ENCODE results near the gene ATXN2. TPM values are rescaled to one million over a fixed set of nuclear protein-coding genes. Genes with fewer than 3 reads are reported as not detected.
"Not testable (repeated sequence)": the region's sequence is repeated elsewhere in the genome, so short reads cannot be mapped to it uniquely, and the experiment has no call there.

The ATXN2 gene
- total and polyA plus RNA-seq, 9 of the 15 experiments (the other 6 are each of a cell fraction or from before 2014, with no cell fraction given), result 16.8 to 67.8 (median 29.3) TPM

DNA sequence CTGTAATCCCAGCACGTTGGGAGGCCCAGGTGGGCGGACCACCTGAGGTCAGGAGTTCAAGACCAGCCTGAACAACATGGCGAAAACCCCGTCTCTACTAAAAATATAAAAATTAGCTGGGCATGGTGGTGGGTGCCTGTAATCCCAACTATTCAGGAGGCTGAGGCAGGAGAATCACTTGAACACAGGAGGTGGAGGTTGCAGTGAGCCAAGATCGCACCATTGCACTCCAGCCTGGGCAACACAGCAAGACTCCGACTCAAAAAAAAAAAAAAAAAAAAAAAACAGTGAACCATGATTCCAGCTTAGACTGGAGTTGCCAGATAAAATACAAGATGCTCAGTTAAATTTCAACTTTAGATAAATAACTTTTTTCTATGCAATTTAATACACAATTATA lies 15.6 kb downstream of the ATXN2 start:
- H3K27ac ChIP-seq (ENCODE audit: extremely low read depth, low read depth, low read length); BruUV-seq (replicated peaks); DNase-seq (ENCODE audit: extremely low read depth in 1 of 4, low spot score in 3 of 4); H3K4me3 ChIP-seq; H3K27me3 ChIP-seq (ENCODE audit: control insufficient read depth in 2 of 2, insufficient read depth in 2 of 2, low read length in 2 of 2); intact Hi-C loops (cut with micrococcal nuclease); H3K9me1 ChIP-seq (ENCODE audit: control insufficient read depth, insufficient read depth, low read length); in situ Hi-C loops (cut with MboI); FAIRE-seq; H3K4me2 ChIP-seq (ENCODE audit: insufficient read depth, low read length); CTCF ChIA-PET (ENCODE audit: low intra/inter-chr PET ratio); H4K20me1 ChIP-seq (replicated peaks; ENCODE audit: control insufficient read depth, insufficient read depth, low read length); H3K9ac ChIP-seq (ENCODE audit: insufficient read depth in 1 of 2, low read depth in 2 of 2, low read length in 2 of 2); H2AFZ ChIP-seq (ENCODE audit: low read depth, low read length); H3K9me3 ChIP-seq (replicated peaks; ENCODE audit: control insufficient read depth, insufficient read depth, low read depth, low read length); ATAC-seq: not testable (repeated sequence)
- peaks cover 17 to 36% of the 10 kb centered on the region in 2 experiments; a peak in 4 of 5 replicates for H3K4me1 ChIP-seq (replicated peaks in 1 of 2; ENCODE audit: control insufficient read depth in 2 of 2, insufficient read depth in 2 of 2, low read length in 2 of 2)
- WGBS (ENCODE audit: insufficient coverage, low coverage, missing lambda C conversion rate), result 96% methylated on average over 6 of the region's 6 CpGs
- peaks cover 95% of the 10 kb centered on the region for H3K79me2 ChIP-seq (ENCODE audit: control insufficient read depth, insufficient read depth, low read length)
- H3K36me3 ChIP-seq (ENCODE audit: control insufficient read depth, insufficient read depth, low read length), result peaks cover 34% of the 10 kb centered on the region
- POLR2A ChIA-PET, result interaction anchor here (0.9 to 1.5 kb wide), 2 partner anchors 8 to 53 kb away, joined by 3 to 6 read pairs; no protein-coding TSS in a partner anchor
- 0 out of 2 replicates have a peak, but pooled peaks have one; percentile 30 for TF ChIP-seq BCOR (IDR thresholded peaks at IDR 0.05)
- peak; percentile 81 for TF ChIP-seq ZNF121 (CRISPR knock-in tag; conservative IDR thresholded peaks at IDR 0.05)

DNA sequence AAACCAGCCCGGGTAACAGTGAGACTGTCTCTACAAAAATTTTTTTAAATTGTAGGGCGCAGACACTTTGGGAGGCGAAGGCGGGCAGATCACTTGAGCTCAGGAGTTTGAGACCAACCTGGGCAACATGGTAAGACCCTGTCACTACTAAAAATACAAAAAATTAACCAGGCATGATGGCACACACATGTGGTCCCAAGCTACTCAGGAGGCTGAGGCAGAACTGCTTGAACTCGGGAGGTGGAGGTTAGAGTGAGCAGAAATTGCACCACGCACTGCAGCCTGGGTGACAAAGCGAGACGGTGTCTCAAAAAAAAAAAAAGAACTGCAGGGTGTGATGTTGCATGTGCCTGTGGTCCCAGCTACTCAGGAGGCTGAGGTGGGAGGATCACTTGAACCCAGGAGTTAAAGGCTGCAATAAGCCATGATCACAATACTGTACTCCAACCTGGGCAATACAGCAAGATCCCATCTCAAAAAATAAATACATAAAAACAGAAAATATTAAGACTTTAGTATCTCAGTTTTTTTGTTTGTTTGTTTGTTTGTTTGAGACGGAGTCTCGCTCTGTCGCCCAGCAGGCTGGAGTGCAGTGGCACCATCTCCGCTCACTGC lies 16.9 kb downstream of the ATXN2 start:
- Histone ChIP-seq H3K27me3 (ENCODE audit: control insufficient read depth in 2 of 2, insufficient read depth in 2 of 2, low read length in 2 of 2) (no peaks in the 10 kb centered on the region), H3K9me3 (replicated peaks; ENCODE audit: control insufficient read depth, insufficient read depth, low read depth, low read length) (no peaks in the 10 kb centered on the region; the same call in 1 of the 2 replicates), H3K4me2 (ENCODE audit: insufficient read depth, low read length) (no peak overlapping the region), H3K9ac (ENCODE audit: insufficient read depth in 1 of 2, low read depth in 2 of 2, low read length in 2 of 2) (no peak overlapping the region), H4K20me1 (replicated peaks; ENCODE audit: control insufficient read depth, insufficient read depth, low read length) (0 out of 2 replicates have a peak, but pooled peaks cover 11% of the 10 kb centered on the region), H3K27ac (ENCODE audit: extremely low read depth, low read depth, low read length) (peak overlapping the region; percentile 6; the same call in 1 of the 3 replicates), H3K36me3 (ENCODE audit: control insufficient read depth, insufficient read depth, low read length) (peaks cover 33% of the 10 kb centered on the region), H2AFZ (ENCODE audit: low read depth, low read length) (no peak overlapping the region), H3K9me1 (ENCODE audit: control insufficient read depth, insufficient read depth, low read length) (peaks cover 5% of the 10 kb centered on the region), H3K79me2 (ENCODE audit: control insufficient read depth, insufficient read depth, low read length) (peaks cover 95% of the 10 kb centered on the region), H3K4me1 (replicated peaks in 1 of 2; ENCODE audit: control insufficient read depth in 2 of 2, insufficient read depth in 2 of 2, low read length in 2 of 2) (peaks cover 24 to 35% of the 10 kb centered on the region in 2 experiments; a peak in 4 of 5 replicates), H3K4me3 (no peak overlapping the region)
- intact Hi-C loops (cut with micrococcal nuclease) (no loop called here), in situ Hi-C loops (cut with MboI) (no loop called here)
- ATAC-seq (no peak), DNase-seq (ENCODE audit: extremely low read depth in 1 of 4, low spot score in 3 of 4) (no peak), FAIRE-seq (no peak)
- whole genome bisulfite sequencing (ENCODE audit: insufficient coverage, low coverage, missing lambda C conversion rate), result 89% methylated on average over 10 of the region's 12 CpGs
- no TSS peak for BruUV-seq (replicated peaks)
- ChIA-PET POLR2A (interaction anchor here (0.6 to 0.8 kb wide), 3 partner anchors 9 to 1447 kb away, joined by 3 read pairs; no protein-coding TSS in a partner anchor), CTCF (ENCODE audit: low intra/inter-chr PET ratio) (no interaction called here)
- TF ChIP-seq KDM2B (CRISPR knock-in tag; IDR thresholded peaks at IDR 0.05) (no peak), ZFP36 (IDR thresholded peaks at IDR 0.05; ENCODE audit: low read depth, low read length, partially characterized antibody) (no peak), BCOR (IDR thresholded peaks at IDR 0.05) (peak; percentile 52), RBM25 (IDR thresholded peaks at IDR 0.05; ENCODE audit: low read depth, low read length, severe bottlenecking) (peak; percentile 59), ZNF121 (CRISPR knock-in tag; conservative IDR thresholded peaks at IDR 0.05) (peak; percentile 96)
- TF ChIP-seq, protein P1, sequence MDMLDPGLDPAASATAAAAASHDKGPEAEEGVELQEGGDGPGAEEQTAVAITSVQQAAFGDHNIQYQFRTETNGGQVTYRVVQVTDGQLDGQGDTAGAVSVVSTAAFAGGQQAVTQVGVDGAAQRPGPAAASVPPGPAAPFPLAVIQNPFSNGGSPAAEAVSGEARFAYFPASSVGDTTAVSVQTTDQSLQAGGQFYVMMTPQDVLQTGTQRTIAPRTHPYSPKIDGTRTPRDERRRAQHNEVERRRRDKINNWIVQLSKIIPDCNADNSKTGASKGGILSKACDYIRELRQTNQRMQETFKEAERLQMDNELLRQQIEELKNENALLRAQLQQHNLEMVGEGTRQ (CRISPR knock-in tag; IDR thresholded peaks at IDR 0.05), result no peak
- TF ChIP-seq, protein P2, sequence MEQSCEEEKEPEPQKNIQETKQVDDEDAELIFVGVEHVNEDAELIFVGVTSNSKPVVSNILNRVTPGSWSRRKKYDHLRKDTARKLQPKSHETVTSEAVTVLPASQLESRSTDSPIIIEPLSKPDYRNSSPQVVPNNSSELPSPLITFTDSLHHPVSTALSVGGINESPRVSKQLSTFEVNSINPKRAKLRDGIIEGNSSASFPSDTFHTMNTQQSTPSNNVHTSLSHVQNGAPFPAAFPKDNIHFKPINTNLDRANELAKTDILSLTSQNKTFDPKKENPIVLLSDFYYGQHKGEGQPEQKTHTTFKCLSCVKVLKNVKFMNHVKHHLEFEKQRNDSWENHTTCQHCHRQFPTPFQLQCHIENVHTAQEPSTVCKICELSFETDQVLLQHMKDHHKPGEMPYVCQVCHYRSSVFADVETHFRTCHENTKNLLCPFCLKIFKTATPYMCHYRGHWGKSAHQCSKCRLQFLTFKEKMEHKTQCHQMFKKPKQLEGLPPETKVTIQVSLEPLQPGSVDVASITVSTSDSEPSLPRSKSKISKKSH (CRISPR knock-in tag; IDR thresholded peaks at IDR 0.05), result no peak
- TF ChIP-seq, protein P3, sequence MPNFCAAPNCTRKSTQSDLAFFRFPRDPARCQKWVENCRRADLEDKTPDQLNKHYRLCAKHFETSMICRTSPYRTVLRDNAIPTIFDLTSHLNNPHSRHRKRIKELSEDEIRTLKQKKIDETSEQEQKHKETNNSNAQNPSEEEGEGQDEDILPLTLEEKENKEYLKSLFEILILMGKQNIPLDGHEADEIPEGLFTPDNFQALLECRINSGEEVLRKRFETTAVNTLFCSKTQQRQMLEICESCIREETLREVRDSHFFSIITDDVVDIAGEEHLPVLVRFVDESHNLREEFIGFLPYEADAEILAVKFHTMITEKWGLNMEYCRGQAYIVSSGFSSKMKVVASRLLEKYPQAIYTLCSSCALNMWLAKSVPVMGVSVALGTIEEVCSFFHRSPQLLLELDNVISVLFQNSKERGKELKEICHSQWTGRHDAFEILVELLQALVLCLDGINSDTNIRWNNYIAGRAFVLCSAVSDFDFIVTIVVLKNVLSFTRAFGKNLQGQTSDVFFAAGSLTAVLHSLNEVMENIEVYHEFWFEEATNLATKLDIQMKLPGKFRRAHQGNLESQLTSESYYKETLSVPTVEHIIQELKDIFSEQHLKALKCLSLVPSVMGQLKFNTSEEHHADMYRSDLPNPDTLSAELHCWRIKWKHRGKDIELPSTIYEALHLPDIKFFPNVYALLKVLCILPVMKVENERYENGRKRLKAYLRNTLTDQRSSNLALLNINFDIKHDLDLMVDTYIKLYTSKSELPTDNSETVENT (CRISPR knock-in tag; IDR thresholded peaks at IDR 0.05), result no peak

Measured in K562 (cell line).